ENCODE results near the gene SFTPB. TPM values are rescaled to one million over a fixed set of nuclear protein-coding genes. Genes with fewer than 3 reads are reported as not detected.
"Not testable (repeated sequence)": the region's sequence is repeated elsewhere in the genome, so short reads cannot be mapped to it uniquely, and the experiment has no call there.

Gene SFTPB
- polyA plus RNA-seq, 4 donors: 0.09 to 0.57 (median 0.14) TPM; not detected in 1

GRCh38 chr2:85678794-85679672, 11.0 kb upstream of the SFTPB start:
- peak; percentile 37 to 62 (median 54) for DNase-seq (ENCODE audit: low read depth in 4 of 4, low spot score in 3 of 4)

GRCh38 chr2:85678377-85678776, 10.4 kb upstream of the SFTPB start:
- DNase-seq (ENCODE audit: low read depth in 4 of 4, low spot score in 3 of 4): no peak

- no peak for DNase-seq (ENCODE audit: low read depth in 4 of 4, low spot score in 3 of 4)
These were observed 8.0 kb upstream of the SFTPB start for GRCh38 chr2:85675866-85676548.

- DNase-seq (ENCODE audit: low read depth in 4 of 4, low spot score in 3 of 4): no peak
These were observed 7.4 kb upstream of the SFTPB start for GRCh38 chr2:85675427-85675826.

DNA sequence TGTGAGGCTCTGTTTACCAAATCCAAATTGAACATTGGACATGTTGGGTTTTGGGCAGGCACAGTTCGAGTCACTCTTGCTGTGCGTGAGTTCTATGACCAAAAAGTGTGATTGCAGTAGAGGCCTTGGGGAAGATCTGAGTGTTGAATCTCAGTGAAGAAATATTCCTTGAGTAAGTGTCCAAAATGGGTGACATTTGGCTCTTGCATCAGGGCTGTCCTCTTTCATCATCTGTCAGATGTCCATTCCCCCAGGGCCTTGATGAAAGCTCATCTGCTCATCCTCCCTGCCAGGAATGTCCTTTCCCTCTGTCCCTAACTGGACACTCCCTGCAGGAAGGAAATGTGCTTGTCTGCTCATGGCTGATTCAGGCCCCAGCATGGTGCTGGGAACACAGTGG, 6.4 kb upstream of the SFTPB start:
- no peak for DNase-seq (ENCODE audit: low read depth in 4 of 4, low spot score in 3 of 4)

GRCh38 chr2:85673716-85674375, 5.8 kb upstream of the SFTPB start:
- no peak for DNase-seq (ENCODE audit: low read depth in 4 of 4, low spot score in 3 of 4)

GRCh38 chr2:85672456-85672855, 4.5 kb upstream of the SFTPB start:
- no peak for DNase-seq (ENCODE audit: low read depth in 4 of 4, low spot score in 3 of 4)

DNA sequence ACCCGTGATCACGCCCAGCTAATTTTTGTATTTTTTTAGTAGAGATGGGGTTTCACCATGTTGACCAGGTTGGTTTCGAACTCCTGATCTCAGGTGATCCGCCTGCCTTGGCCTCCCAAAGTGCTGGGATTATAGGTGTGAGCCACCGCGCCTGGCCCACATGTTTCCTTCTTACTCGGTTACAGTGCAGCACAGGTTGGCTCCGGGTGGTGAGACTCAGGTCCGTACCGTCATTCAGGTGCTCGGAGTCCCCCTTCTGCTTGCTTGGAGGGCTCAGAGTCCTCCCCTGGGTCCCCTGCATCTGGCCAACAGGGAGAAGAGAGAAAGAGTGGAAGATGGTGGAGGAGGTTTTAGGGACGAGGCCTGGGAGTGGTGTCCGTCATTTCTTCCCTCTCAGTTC, 2.4 kb upstream of the SFTPB start:
- DNase-seq (ENCODE audit: low read depth in 4 of 4, low spot score in 3 of 4): not testable (repeated sequence)

GRCh38 chr2:85669549-85669948, 1.6 kb upstream of the SFTPB start:
- no peak for DNase-seq (ENCODE audit: low read depth in 4 of 4, low spot score in 3 of 4)

DNA sequence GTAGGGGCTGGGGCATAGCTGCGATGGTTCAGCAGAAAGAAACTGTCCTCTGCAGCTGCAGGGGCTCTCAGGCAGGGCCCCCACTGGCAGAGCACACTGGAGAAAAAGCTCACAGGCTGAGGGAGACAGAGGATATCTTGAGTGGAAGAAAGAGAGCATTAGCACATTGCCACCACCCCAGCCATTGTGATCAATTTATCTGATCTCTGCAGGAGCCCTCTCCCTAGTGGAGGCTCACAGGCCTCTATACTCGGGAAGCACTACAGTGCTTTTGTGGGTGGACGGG, 801 bp upstream of the SFTPB start:
- DNase-seq (ENCODE audit: low read depth in 4 of 4, low spot score in 3 of 4): no peak

DNA sequence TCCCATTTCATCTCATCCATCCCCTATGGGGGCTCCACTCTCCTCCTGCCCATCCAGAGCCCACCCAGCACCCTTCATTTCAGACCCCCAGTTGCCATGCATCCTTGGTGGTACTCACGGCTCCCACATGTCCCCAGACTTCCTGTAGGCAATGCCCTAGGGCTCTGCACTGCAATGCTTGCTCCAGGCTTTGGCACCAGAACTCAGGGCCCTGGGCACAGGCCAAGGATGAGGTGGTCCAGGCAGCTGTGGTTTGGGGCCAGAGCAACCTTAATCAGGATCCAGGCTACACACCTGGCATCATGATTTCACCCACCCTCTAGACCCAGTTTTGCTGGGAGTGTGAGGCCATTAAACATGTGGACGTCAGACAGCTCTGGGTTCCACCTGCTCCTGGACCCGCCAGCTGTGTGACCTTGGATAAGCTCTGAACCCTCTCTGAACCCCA, 414 bp downstream of the SFTPB start:
- no peak for DNase-seq (ENCODE audit: low read depth in 4 of 4, low spot score in 3 of 4)

DNA sequence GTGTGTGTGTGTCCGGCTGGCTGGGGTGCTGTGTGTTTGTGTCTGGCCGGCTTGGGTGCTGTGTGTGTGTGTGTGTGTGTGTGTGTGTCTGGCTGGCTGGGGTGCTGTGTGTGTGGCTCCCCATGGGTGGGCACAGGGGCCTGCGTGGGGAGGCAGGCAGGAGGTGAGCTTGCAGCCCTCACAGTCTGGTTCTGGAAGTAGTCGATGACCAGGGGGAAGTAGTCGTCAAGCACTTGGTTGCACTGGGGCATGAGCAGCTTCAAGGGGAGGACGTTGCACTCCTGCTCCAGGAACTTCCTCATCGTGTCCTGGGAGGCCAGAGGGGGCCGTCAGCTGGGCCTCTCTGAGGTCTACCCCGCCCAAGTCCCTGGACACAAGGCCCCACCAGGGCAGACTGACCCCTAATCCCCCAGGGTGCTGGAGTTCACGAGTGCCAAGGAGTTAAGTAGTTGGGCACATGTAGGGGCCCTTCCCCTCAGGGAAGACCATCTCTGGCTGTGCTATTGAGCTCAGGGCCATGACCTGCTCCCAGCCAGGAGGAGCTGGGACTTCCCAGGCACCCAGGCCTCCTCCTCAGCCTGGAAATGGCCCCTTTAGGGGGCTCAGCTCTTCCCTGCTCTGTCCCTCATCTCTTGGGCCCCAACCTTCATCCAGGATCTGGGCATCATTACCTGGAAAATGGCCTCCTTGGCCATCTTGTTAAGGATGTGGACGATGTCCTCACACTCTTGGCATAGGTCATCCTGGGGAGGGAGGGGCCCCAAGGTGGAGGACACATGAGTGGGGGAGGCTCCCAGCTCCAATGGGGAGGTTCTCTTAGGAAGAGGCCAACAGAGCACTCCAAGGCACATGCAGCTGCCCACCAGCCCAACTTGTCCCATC, 1.3 kb downstream of the SFTPB start:
- DNase-seq (ENCODE audit: low read depth in 4 of 4, low spot score in 3 of 4): no peak

DNA sequence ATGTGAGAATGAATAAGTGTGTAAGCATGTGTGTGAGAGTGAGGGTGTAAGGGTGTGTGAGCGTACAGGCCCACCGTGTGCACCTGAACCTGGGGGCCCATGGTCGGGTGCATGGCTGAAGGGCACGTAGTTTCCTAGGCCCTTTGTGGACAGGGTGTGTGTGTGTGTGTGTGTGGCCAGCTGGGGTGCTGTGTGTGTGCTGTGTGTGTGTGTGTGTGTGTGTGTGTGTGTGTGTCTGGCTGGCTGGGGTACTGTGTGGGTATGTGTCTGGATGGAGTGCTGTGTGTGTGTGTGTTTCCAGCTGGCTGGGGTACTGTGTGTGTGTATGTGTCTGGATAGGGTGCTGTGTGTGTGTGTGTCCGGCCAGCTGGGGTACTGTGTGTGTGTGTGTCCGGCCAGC, 2.0 kb downstream of the SFTPB start:
- no peak for DNase-seq (ENCODE audit: low read depth in 4 of 4, low spot score in 3 of 4)

DNA sequence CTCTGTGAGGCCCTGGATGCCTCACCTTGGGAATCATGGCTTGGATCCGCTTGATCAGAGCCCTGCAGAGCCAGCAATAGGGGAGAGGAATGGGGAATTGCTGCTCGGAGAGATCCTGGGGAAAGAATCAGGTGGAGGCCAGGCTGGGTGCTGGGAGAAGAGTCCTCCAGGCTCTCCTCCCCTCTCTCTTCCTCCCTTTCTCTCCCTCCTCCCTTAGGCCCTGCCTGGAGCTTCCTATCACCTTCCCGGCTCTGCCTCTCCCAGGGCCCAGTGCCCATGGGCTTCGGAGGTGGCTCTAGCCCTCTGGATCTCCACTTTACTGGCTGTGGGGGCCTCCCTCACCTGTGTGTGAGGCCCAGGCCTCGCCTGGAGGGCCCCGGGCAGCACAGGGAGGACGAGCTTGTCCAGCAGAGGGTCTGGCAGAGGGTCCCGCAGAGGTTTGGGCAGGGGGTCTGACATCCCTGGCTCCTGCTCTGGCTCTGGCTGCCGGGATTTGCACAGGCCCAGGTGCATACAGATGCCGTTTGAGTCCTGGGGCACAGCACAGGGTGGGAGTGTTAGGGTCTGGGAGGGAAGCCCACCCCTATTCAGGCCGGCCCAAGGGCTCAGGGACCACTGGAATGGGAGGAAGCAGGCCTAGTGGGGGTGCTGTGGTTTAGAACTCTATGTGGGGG, 2.6 kb downstream of the SFTPB start:
- DNase-seq (ENCODE audit: low read depth in 4 of 4, low spot score in 3 of 4): no peak

GRCh38 chr2:85663594-85664565, 4.1 kb downstream of the SFTPB start:
- DNase-seq (ENCODE audit: low read depth in 4 of 4, low spot score in 3 of 4): no peak

GRCh38 chr2:85662899-85663593, 5.0 kb downstream of the SFTPB start:
- no peak for DNase-seq (ENCODE audit: low read depth in 4 of 4, low spot score in 3 of 4)

- DNase-seq (ENCODE audit: low read depth in 4 of 4, low spot score in 3 of 4): no peak
These were observed 6.7 kb downstream of the SFTPB start for GRCh38 chr2:85661139-85661858.

DNA sequence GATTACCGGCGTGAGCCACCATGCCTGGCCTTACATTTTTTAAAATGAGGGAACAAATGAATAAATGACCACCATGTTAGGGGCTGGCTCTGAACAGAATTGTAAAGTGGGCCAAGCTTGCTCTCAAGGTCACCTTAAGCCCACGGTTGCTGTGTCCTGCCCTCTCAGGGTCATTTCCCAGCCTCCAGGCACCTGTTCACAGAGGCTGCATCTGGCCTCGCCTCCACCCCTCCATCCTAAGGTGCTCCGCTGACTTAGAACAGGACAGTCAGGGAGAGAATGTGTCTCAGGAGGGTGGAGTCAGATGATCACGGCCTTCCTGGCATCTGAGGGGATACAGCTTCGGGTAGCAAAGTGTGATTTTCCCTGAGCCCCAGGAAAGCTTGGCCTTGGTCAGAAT, 7.3 kb downstream of the SFTPB start:
- DNase-seq (ENCODE audit: low read depth in 4 of 4, low spot score in 3 of 4): no peak

Data from right renal pelvis (tissue), 4 donors.